ENCODE data around the gene TMEM165. TPM values are rescaled to one million over a fixed set of nuclear protein-coding genes. Genes with fewer than 3 reads are reported as not detected.

TMEM165 gene
- polyA plus RNA-seq, 1 donor (not counting 4 experiments of a cell fraction or from before 2014, with no cell fraction given) = 132 TPM

GRCh38 chr4:55437823-55438222 is 42.1 kb downstream of the TMEM165 start:
- Histone ChIP-seq H3K36me3 (ENCODE audit: control insufficient read depth in 2 of 2, extremely low read depth in 1 of 2, insufficient read depth in 2 of 2, low read length in 2 of 2) (peaks cover 11 to 21% of the 10 kb centered on the region in 2 experiments), H3K9ac (ENCODE audit: control insufficient read depth, extremely low read depth, insufficient read depth, low read length) (no peak overlapping the region)

DNA sequence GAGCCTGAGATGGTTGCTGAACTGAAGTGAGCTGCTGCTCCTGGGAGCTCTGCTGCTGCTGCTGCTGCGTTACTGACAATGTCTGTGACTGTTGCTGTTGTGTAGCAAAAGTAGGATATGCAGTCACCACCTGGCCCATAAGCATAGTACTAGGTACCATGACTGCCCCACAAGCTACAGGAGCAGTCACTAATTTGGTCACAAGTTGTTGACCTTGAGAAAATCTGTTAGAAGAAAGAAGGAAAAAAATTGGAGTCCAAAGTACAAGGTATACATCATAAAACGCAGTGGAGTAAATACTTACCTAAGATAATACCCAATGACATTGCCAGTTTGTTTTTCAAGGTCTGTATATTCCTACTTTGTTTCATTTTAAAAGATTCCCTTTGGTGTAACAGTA is 42.6 kb downstream of the TMEM165 start:
- no peak overlapping the region for H3K4me2 ChIP-seq (ENCODE audit: control insufficient read depth, extremely low read depth, insufficient read depth, low read depth, low read length)
- no peaks in the 10 kb centered on the region for H4K20me1 ChIP-seq (ENCODE audit: control insufficient read depth, extremely low read depth, insufficient read depth, low read length)
- no peak for DNase-seq (ENCODE audit: low read depth, low spot score)
- H3K79me2 ChIP-seq (ENCODE audit: control insufficient read depth, insufficient read depth, low read length) = no peaks in the 10 kb centered on the region
- no peak overlapping the region for H3K4me3 ChIP-seq (ENCODE audit: control insufficient read depth in 2 of 3, extremely low read depth in 1 of 3, insufficient read depth in 2 of 3, low read depth in 1 of 3, low read length in 3 of 3)
- H3K4me1 ChIP-seq (ENCODE audit: control insufficient read depth, extremely low read depth, insufficient read depth, low read length) = no peaks in the 10 kb centered on the region
- H3K27me3 ChIP-seq (ENCODE audit: control insufficient read depth, extremely low read depth, insufficient read depth, low read length) = no peaks in the 10 kb centered on the region
- H3K9me3 ChIP-seq (ENCODE audit: control insufficient read depth, low read depth, low read length) = no peaks in the 10 kb centered on the region
- no peak overlapping the region for H2AFZ ChIP-seq (ENCODE audit: control insufficient read depth, low read length)
- no peak overlapping the region for H3K27ac ChIP-seq (ENCODE audit: control insufficient read depth, insufficient read depth, low read length)
- dilution Hi-C loops (cut with MboI; ENCODE audit: extremely low pct_ligation_motif_present, low sequenced_read_pairs) = no loop called here
- FAIRE-seq = no peak
- TF ChIP-seq EZH2 (IDR thresholded peaks at IDR 0.05; ENCODE audit: low read length) = no peak
- TF ChIP-seq, protein P1, sequence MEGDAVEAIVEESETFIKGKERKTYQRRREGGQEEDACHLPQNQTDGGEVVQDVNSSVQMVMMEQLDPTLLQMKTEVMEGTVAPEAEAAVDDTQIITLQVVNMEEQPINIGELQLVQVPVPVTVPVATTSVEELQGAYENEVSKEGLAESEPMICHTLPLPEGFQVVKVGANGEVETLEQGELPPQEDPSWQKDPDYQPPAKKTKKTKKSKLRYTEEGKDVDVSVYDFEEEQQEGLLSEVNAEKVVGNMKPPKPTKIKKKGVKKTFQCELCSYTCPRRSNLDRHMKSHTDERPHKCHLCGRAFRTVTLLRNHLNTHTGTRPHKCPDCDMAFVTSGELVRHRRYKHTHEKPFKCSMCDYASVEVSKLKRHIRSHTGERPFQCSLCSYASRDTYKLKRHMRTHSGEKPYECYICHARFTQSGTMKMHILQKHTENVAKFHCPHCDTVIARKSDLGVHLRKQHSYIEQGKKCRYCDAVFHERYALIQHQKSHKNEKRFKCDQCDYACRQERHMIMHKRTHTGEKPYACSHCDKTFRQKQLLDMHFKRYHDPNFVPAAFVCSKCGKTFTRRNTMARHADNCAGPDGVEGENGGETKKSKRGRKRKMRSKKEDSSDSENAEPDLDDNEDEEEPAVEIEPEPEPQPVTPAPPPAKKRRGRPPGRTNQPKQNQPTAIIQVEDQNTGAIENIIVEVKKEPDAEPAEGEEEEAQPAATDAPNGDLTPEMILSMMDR (optimal IDR thresholded peaks at IDR 0.05 in 1 of 3, IDR thresholded peaks at IDR 0.05 in 1 of 3, conservative IDR thresholded peaks at IDR 0.05 in 1 of 3; ENCODE audit: extremely low read depth in 1 of 3, insufficient read depth in 2 of 3, low read length in 3 of 3) = no peak
- H3K9ac ChIP-seq (ENCODE audit: control insufficient read depth, extremely low read depth, insufficient read depth, low read length) = no peak overlapping the region
- H3K9me1 ChIP-seq (ENCODE audit: control insufficient read depth, extremely low read depth, insufficient read depth, low read length) = no peaks in the 10 kb centered on the region
- peaks cover 11 to 21% of the 10 kb centered on the region in 2 experiments for H3K36me3 ChIP-seq (ENCODE audit: control insufficient read depth in 2 of 2, extremely low read depth in 1 of 2, insufficient read depth in 2 of 2, low read length in 2 of 2)

More at GRCh38 chr4:55437823-55438222, 42.1 kb downstream of the TMEM165 start:
- FAIRE-seq = no peak
- no peaks in the 10 kb centered on the region for H3K9me3 ChIP-seq (ENCODE audit: control insufficient read depth, low read depth, low read length)
- dilution Hi-C loops (cut with MboI; ENCODE audit: extremely low pct_ligation_motif_present, low sequenced_read_pairs) = no loop called here
- DNase-seq (ENCODE audit: low read depth, low spot score) = no peak
- no peaks in the 10 kb centered on the region for H3K79me2 ChIP-seq (ENCODE audit: control insufficient read depth, insufficient read depth, low read length)
- H3K27ac ChIP-seq (ENCODE audit: control insufficient read depth, insufficient read depth, low read length) = no peak overlapping the region
- no peaks in the 10 kb centered on the region for H3K4me1 ChIP-seq (ENCODE audit: control insufficient read depth, extremely low read depth, insufficient read depth, low read length)
- no peak for TF ChIP-seq EZH2 (IDR thresholded peaks at IDR 0.05; ENCODE audit: low read length)
- TF ChIP-seq, protein P1 (optimal IDR thresholded peaks at IDR 0.05 in 1 of 3, IDR thresholded peaks at IDR 0.05 in 1 of 3, conservative IDR thresholded peaks at IDR 0.05 in 1 of 3; ENCODE audit: extremely low read depth in 1 of 3, insufficient read depth in 2 of 3, low read length in 3 of 3) = no peak
- H3K4me2 ChIP-seq (ENCODE audit: control insufficient read depth, extremely low read depth, insufficient read depth, low read depth, low read length) = no peak overlapping the region
- H3K4me3 ChIP-seq (ENCODE audit: control insufficient read depth in 2 of 3, extremely low read depth in 1 of 3, insufficient read depth in 2 of 3, low read depth in 1 of 3, low read length in 3 of 3) = no peak overlapping the region
- no peaks in the 10 kb centered on the region for H4K20me1 ChIP-seq (ENCODE audit: control insufficient read depth, extremely low read depth, insufficient read depth, low read length)
- no peaks in the 10 kb centered on the region for H3K9me1 ChIP-seq (ENCODE audit: control insufficient read depth, extremely low read depth, insufficient read depth, low read length)
- no peaks in the 10 kb centered on the region for H3K27me3 ChIP-seq (ENCODE audit: control insufficient read depth, extremely low read depth, insufficient read depth, low read length)
- H2AFZ ChIP-seq (ENCODE audit: control insufficient read depth, low read length) = no peak overlapping the region

All from keratinocyte (primary cell).